Measurements from ENCODE around the gene OR52A1. TPM values are rescaled to one million over a fixed set of nuclear protein-coding genes. Genes with fewer than 3 reads are reported as not detected.

The OR52A1 gene
- total and polyA plus RNA-seq, 9 of the 15 experiments (the other 6 are each of a cell fraction or from before 2014, with no cell fraction given) = under 0.01 to 0.33 (median 0.13) TPM; not detected in 3

DNA sequence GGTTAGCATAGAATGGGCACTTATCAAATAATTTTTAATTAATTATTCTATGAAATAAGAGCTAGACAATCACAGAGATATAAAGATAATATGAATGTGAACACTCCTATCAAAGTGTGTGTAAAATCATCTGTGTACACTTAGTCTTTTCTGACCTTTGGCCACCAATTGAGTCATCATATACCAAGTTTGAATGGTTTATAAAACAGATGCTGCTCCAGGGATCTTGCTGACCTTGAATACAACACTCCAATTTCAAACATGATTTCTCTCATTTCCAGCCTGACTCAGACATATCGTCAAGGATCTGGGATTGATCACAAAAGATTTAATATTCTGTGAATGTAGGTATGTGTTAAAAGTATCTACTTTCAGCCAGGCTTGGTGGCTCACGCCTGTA is 48.8 kb upstream of the OR52A1 start:
- Histone ChIP-seq H3K79me2 (ENCODE audit: control insufficient read depth, insufficient read depth, low read length) (no peaks in the 10 kb centered on the region), H3K27me3 (ENCODE audit: control insufficient read depth in 2 of 2, insufficient read depth in 2 of 2, low read length in 2 of 2) (no peaks in the 10 kb centered on the region), H2AFZ (ENCODE audit: low read depth, low read length) (no peak overlapping the region), H3K4me1 (replicated peaks in 1 of 2; ENCODE audit: control insufficient read depth in 2 of 2, insufficient read depth in 2 of 2, low read length in 2 of 2) (no peaks in the 10 kb centered on the region; a peak in 2 of 5 replicates), H3K9me1 (ENCODE audit: control insufficient read depth, insufficient read depth, low read length) (no peaks in the 10 kb centered on the region), H4K20me1 (replicated peaks; ENCODE audit: control insufficient read depth, insufficient read depth, low read length) (no peaks in the 10 kb centered on the region), H3K36me3 (ENCODE audit: control insufficient read depth, insufficient read depth, low read length) (no peaks in the 10 kb centered on the region), H3K4me2 (ENCODE audit: insufficient read depth, low read length) (no peak overlapping the region), H3K27ac (ENCODE audit: extremely low read depth, low read depth, low read length) (no peak overlapping the region), H3K9ac (ENCODE audit: insufficient read depth in 1 of 2, low read depth in 2 of 2, low read length in 2 of 2) (no peak overlapping the region), H3K9me3 (replicated peaks; ENCODE audit: control insufficient read depth, insufficient read depth, low read depth, low read length) (no peaks in the 10 kb centered on the region), H3K4me3 (no peak overlapping the region)
- intact Hi-C loops (cut with micrococcal nuclease) (loop anchor here (5.0 to 10.0 kb wide), 2 partner anchors 301 to 349 kb away; partner anchors contain the start of gene UBQLN3), in situ Hi-C loops (cut with MboI) (loop anchor here (5.0 kb wide), 1 partner anchor 99 kb away; the partner anchor contains the start of gene OR51B4)
- FAIRE-seq (no peak), DNase-seq (ENCODE audit: extremely low read depth in 1 of 4, low spot score in 3 of 4) (peak in 2 of 4 experiments; percentile 18 to 27), ATAC-seq (no peak)
- 66% methylated on average over 2 of the region's 2 CpGs for whole genome bisulfite sequencing (ENCODE audit: insufficient coverage, low coverage, missing lambda C conversion rate)
- no peak for TF ChIP-seq HMGN3 (IDR thresholded peaks at IDR 0.05; ENCODE audit: borderline replicate concordance, extremely low read depth, insufficient read length, low read depth, low read length)
- TF ChIP-seq ZNF197 (CRISPR knock-in tag; IDR thresholded peaks at IDR 0.05; ENCODE audit: low read depth) = no peak
- no peak for TF ChIP-seq FOXP4 (CRISPR knock-in tag; IDR thresholded peaks at IDR 0.05; ENCODE audit: borderline replicate concordance)
- no peak for TF ChIP-seq CBFB (CRISPR knock-in tag; IDR thresholded peaks at IDR 0.05)
- no peak for TF ChIP-seq ZNF695 (CRISPR knock-in tag; IDR thresholded peaks at IDR 0.05)
- no peak for TF ChIP-seq ZNF12 (CRISPR knock-in tag; IDR thresholded peaks at IDR 0.05)
- TF ChIP-seq ZBTB12 (CRISPR knock-in tag; IDR thresholded peaks at IDR 0.05) = no peak
- no peak for TF ChIP-seq MECOM (CRISPR knock-in tag; IDR thresholded peaks at IDR 0.05)
- no peak for TF ChIP-seq NFXL1 (CRISPR knock-in tag; IDR thresholded peaks at IDR 0.05)
- TF ChIP-seq ZNF699 (CRISPR knock-in tag; IDR thresholded peaks at IDR 0.05; ENCODE audit: insufficient replicate concordance) = no peak
- TF ChIP-seq ARID3A (IDR thresholded peaks at IDR 0.05; ENCODE audit: borderline replicate concordance, low read depth, low read length) = no peak
- ChIA-PET POLR2A (no interaction called here), CTCF (ENCODE audit: low intra/inter-chr PET ratio) (interaction anchor here (2.7 kb wide), 1 partner anchor 88 kb away, joined by 38 read pairs; no protein-coding TSS in a partner anchor)
- no TSS peak for BruUV-seq (replicated peaks)
